Parathyroid adenoma (tissue), 2 donors: ENCODE data around the gene ALPG.

Source experiments
- H2AFZ ChIP-seq: fragments of 300-600 bp; sonication (generic); one replicate; pipeline ENCODE4 v1.7.0; 2017; ENCODE audit warnings: antibody characterized with exemption, mild to moderate bottlenecking
- H3K27ac ChIP-seq: fragments of 300-600 bp; sonication (generic); one replicate; pipeline ENCODE4 v1.7.0; 2017
- H3K27me3 ChIP-seq: fragments of 300-600 bp; sonication (generic); one replicate; pipeline ENCODE4 v1.7.0; 2017; ENCODE audit warnings: low read length; ENCODE audit not compliant: control insufficient read depth, insufficient read depth
- H3K36me3 ChIP-seq: fragments of 300-600 bp; sonication (generic); one replicate; pipeline ENCODE4 v1.7.0; 2017; ENCODE audit warnings: low read length; ENCODE audit not compliant: control insufficient read depth, insufficient read depth
- H3K4me1 ChIP-seq: fragments of 300-600 bp; sonication (generic); one replicate; pipeline ENCODE4 v1.7.0; 2017; ENCODE audit warnings: control low read depth
- H3K4me2 ChIP-seq: fragments of 300-600 bp; sonication (generic); one replicate; pipeline ENCODE4 v1.7.0; 2017; ENCODE audit warnings: low read length
- H3K4me3 ChIP-seq: fragments of 300-600 bp; sonication (generic); one replicate; pipeline ENCODE4 v1.7.0; 2017; ENCODE audit warnings: low read depth, low read length
- H3K79me2 ChIP-seq: fragments of 300-600 bp; sonication (generic); one replicate; pipeline ENCODE4 v1.7.0; 2017; ENCODE audit warnings: control low read depth
- H3K9ac ChIP-seq: fragments of 300-600 bp; sonication (generic); one replicate; pipeline ENCODE4 v1.7.0; 2017; ENCODE audit warnings: mild to moderate bottlenecking
- H3K9me3 ChIP-seq: fragments of 300-600 bp; sonication (generic); one replicate; pipeline ENCODE4 v1.7.0; 2017; ENCODE audit warnings: low read length; ENCODE audit not compliant: control insufficient read depth
- TF ChIP-seq, protein P1 (sequence below): fragments of 300-600 bp; sonication (generic); IDR thresholded peaks from one replicate; pipeline ENCODE4 v1.7.0; 2017; ENCODE audit warnings: antibody characterized with exemption, mild to moderate bottlenecking
- donor health status: primary hyperparathyroidism.

The ALPG gene

DNA sequence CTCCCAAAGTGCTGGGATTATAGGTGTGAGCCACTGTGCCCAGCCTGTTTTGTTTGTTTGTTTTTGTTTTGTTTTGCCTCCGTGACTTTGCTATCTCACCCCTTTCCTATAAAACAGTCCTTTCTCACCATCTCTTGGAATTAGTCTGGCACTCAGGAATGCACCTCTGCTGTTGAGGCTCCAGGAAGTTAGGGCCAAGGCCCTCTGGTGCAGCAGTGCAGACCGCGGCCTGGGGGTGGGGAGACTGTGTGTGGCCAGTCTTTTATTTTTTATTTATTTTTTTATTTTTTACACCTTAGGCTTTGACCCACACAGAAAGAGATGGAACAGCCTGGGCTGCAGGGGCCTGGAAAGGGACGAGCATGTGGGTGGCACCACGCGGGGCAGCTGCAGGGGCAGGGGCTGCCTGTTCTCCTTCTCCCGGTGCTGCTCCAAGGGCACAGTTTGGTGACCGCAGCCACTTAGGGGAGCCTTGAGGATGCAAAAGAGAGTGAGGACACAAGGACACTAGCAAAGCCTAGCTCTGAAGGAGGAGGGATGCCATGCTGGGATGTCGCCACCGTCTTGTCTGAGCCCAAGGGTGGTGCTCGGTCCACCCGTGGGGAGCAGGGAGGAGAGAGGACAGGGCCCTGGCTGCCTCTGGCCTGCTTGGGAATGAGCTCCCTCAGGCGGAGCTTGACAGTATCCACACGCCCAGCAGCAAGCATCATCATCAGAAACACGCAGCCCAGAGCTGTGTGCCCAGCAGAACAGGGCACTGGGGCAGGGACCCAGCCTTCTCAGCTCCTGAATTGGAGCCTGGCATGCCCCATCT, 29.9 kb downstream of the ALPG start:
- H3K9ac ChIP-seq = no peak overlapping the region
- H3K4me1 ChIP-seq = no peaks in the 10 kb centered on the region
- H3K27ac ChIP-seq = no peak overlapping the region
- H3K9me3 ChIP-seq = no peaks in the 10 kb centered on the region
- H3K36me3 ChIP-seq = no peaks in the 10 kb centered on the region
- TF ChIP-seq, protein P1, sequence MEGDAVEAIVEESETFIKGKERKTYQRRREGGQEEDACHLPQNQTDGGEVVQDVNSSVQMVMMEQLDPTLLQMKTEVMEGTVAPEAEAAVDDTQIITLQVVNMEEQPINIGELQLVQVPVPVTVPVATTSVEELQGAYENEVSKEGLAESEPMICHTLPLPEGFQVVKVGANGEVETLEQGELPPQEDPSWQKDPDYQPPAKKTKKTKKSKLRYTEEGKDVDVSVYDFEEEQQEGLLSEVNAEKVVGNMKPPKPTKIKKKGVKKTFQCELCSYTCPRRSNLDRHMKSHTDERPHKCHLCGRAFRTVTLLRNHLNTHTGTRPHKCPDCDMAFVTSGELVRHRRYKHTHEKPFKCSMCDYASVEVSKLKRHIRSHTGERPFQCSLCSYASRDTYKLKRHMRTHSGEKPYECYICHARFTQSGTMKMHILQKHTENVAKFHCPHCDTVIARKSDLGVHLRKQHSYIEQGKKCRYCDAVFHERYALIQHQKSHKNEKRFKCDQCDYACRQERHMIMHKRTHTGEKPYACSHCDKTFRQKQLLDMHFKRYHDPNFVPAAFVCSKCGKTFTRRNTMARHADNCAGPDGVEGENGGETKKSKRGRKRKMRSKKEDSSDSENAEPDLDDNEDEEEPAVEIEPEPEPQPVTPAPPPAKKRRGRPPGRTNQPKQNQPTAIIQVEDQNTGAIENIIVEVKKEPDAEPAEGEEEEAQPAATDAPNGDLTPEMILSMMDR = no peak
- H2AFZ ChIP-seq = no peak overlapping the region
- no peak overlapping the region for H3K4me2 ChIP-seq
- H3K79me2 ChIP-seq = no peaks in the 10 kb centered on the region
- no peaks in the 10 kb centered on the region for H3K27me3 ChIP-seq
- no peak overlapping the region for H3K4me3 ChIP-seq

DNA sequence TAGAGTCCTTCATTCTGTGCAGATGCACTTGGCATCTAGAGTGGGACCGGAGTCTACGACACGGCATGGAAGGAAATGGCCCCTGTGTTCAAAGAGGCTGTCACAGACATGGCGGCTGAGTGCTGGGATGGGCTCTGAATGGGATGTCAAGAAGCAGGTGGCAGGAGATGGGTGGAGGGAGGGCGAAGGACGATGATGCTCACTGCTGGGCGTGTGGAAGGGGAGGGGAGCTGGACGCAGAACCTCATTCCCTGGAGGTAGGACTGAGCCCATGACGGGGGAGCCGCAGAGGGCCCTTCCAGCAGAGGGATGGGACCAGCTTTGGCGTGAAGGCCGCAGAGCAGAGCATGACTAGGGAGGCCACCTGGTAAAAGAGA, 30.5 kb downstream of the ALPG start:
- H3K9me3 ChIP-seq = no peaks in the 10 kb centered on the region
- no peaks in the 10 kb centered on the region for H3K27me3 ChIP-seq
- TF ChIP-seq, protein P1 = no peak
- H3K4me3 ChIP-seq = no peak overlapping the region
- H3K9ac ChIP-seq = no peak overlapping the region
- H3K27ac ChIP-seq = no peak overlapping the region
- H3K4me2 ChIP-seq = no peak overlapping the region
- H3K4me1 ChIP-seq = no peaks in the 10 kb centered on the region
- H3K36me3 ChIP-seq = no peaks in the 10 kb centered on the region
- H3K79me2 ChIP-seq = no peaks in the 10 kb centered on the region
- no peak overlapping the region for H2AFZ ChIP-seq

DNA sequence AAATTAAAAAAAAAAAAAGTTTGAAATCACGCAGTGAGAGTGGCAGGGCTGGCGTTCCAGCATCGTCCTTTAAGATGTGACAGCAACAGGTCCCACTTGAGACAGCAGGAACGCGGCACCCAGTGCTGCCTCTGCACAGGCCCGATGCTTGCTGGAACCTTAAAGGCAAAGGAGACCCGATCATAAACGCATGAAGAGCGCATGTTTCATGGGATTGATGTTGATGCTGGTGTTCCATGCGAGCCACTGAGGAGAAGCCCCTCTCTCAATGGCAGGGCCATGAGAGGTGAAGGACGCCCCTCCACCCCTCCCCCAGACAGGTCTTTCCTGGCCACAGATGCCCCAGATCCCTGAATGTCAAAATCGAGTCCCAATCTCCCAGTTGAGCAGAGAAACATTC, 31.4 kb downstream of the ALPG start:
- Histone ChIP-seq H3K27me3 (no peaks in the 10 kb centered on the region), H2AFZ (no peak overlapping the region), H3K4me2 (no peak overlapping the region), H3K9me3 (no peaks in the 10 kb centered on the region), H3K9ac (no peak overlapping the region), H3K79me2 (no peaks in the 10 kb centered on the region), H3K36me3 (no peaks in the 10 kb centered on the region), H3K27ac (no peak overlapping the region), H3K4me3 (no peak overlapping the region), H3K4me1 (no peaks in the 10 kb centered on the region)
- TF ChIP-seq, protein P1 = no peak

DNA sequence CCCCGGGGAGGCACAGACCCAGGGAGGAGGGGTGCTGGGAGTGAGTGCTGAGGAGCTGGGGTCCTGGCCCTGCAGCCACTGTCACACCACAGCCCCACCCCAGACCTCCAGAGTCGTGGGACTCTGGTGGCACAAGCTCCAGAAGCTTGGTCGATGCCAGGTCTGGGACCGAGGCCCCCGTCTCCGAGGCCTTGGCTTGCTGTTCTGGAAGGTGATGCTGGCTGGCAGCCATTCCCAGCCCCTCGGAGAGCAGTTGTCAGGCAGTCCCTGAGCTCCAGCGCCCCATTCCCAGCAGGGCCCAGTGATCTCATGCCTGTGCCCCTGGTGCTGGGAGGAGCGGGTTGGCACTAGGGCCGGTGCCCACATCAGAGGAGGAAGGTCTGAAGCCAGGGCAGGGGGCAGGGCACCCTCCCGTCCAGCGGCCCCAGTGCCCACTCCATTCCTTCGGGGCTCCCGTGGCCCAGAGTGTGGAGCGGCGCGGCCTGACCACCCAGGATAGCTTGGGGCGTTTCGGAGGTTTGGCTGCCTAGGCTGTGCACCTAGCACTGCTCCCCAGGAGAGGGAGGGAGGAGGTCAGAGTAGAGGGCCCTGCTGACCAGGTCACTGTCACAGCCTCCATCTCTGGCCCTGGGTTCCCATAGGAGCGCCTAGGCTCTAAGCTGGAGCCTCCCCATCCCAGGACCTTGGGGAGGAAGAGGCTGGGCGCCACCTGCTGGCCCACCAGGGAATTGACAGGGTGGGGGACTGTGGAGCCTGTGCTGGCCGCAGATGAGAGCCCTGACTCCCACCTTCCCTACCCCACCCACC, 32.5 kb downstream of the ALPG start:
- H3K36me3 ChIP-seq = no peaks in the 10 kb centered on the region
- no peaks in the 10 kb centered on the region for H3K79me2 ChIP-seq
- no peaks in the 10 kb centered on the region for H3K4me1 ChIP-seq
- H3K4me2 ChIP-seq = no peak overlapping the region
- H3K4me3 ChIP-seq = no peak overlapping the region
- H2AFZ ChIP-seq = no peak overlapping the region
- H3K9me3 ChIP-seq = no peaks in the 10 kb centered on the region
- no peak overlapping the region for H3K27ac ChIP-seq
- H3K27me3 ChIP-seq = no peaks in the 10 kb centered on the region
- no peak overlapping the region for H3K9ac ChIP-seq
- TF ChIP-seq, protein P1 = peak; percentile 64
